Neural progenitor cell (in vitro differentiated cells): Measurements from ENCODE around the gene C22orf31. TPM values are rescaled to one million over a fixed set of nuclear protein-coding genes. Genes with fewer than 3 reads are reported as not detected.

Experiments
- DNase-seq: peaks from one replicate; pipeline ENCODE4 v3.0.0-alpha.2; 2016; ENCODE audit warnings: low spot score
- H2AFZ ChIP-seq: fragments of 200-600 bp; sonication (generic); replicated peaks from 2 replicates; pipeline ENCODE4 v1.6.1; 2016; ENCODE audit warnings: antibody characterized with exemption
- H3F3A ChIP-seq: fragments of 200-600 bp; sonication (generic); 2 replicates; pipeline ENCODE4 v1.6.1; 2016; ENCODE audit warnings: antibody characterized with exemption, low read depth
- H3K27ac ChIP-seq: fragments of 200-600 bp; sonication (generic); 2 replicates; pipeline ENCODE4 v1.5.1; 2016; ENCODE audit warnings: mild to moderate bottlenecking
- H3K27me3 ChIP-seq: fragments of 200-600 bp; sonication (generic); 2 replicates; pipeline ENCODE4 v1.6.1; 2016; ENCODE audit warnings: mild to moderate bottlenecking, moderate library complexity
- H3K36me3 ChIP-seq: fragments of 200-600 bp; sonication (generic); 2 replicates; pipeline ENCODE4 v1.5.1; 2016
- H3K4me1 ChIP-seq: fragments of 200-600 bp; sonication (generic); 2 replicates; pipeline ENCODE4 v1.6.1; 2016; ENCODE audit warnings: mixed run types
- H3K4me2 ChIP-seq: fragments of 200-600 bp; sonication (generic); 2 replicates; pipeline ENCODE4 v1.6.1; 2016
- H3K4me3 ChIP-seq: fragments of 200-600 bp; sonication (generic); 2 replicates; pipeline ENCODE4 v1.5.1; 2016
- H3K79me2 ChIP-seq: fragments of 200-600 bp; sonication (generic); 2 replicates; pipeline ENCODE4 v1.6.1; 2016; ENCODE audit warnings: low read depth
- H3K9ac ChIP-seq: fragments of 200-600 bp; sonication (generic); 2 replicates; pipeline ENCODE4 v1.6.1; 2016
- H3K9me3 ChIP-seq: fragments of 200-600 bp; sonication (generic); 2 replicates; pipeline ENCODE4 v1.5.1; 2016; ENCODE audit warnings: low read depth
- H4K20me1 ChIP-seq: fragments of 200-600 bp; sonication (generic); 2 replicates; pipeline ENCODE4 v1.6.1; 2016; ENCODE audit warnings: low read depth
- H3K27ac Mint-ChIP-seq: 3 replicates; pipeline ENCODE4 v1.8.0; 2021; ENCODE audit warnings: mixed read lengths
- H3K27me3 Mint-ChIP-seq: 2 replicates; pipeline ENCODE4 v1.8.0; 2022; ENCODE audit warnings: low read depth, mild to moderate bottlenecking, inconsistent platforms, moderate library complexity, mixed read lengths; ENCODE audit not compliant: insufficient read depth
- H3K36me3 Mint-ChIP-seq: 3 replicates; pipeline ENCODE4 v1.8.0; 2021; ENCODE audit warnings: mixed read lengths
- H3K4me1 Mint-ChIP-seq: 3 replicates; pipeline ENCODE4 v1.8.0; 2021; ENCODE audit warnings: mixed read lengths
- H3K4me3 Mint-ChIP-seq: 3 replicates; pipeline ENCODE4 v1.8.0; 2021; ENCODE audit warnings: mild to moderate bottlenecking, moderate library complexity, mixed read lengths
- H3K9me3 Mint-ChIP-seq: 3 replicates; pipeline ENCODE4 v1.8.0; 2020; ENCODE audit warnings: mixed read lengths
- EZH2 ChIP-seq: fragments of 200-600 bp; sonication (generic); IDR thresholded peaks from 2 replicates; pipeline ENCODE4 v1.6.1; 2017; ENCODE audit warnings: antibody characterized with exemption, mild to moderate bottlenecking, moderate library complexity
- EZH2phosphoT487 ChIP-seq: fragments of 200-600 bp; sonication (generic); IDR thresholded peaks from 2 replicates; pipeline ENCODE4 v1.6.1; 2017; ENCODE audit warnings: antibody characterized with exemption
- total RNA-seq: library from RNA; depleted of rRNA; stranded (reverse); fragments of >200 nt; gene quantifications from 2 replicates; pipeline ENCODE4 v1.2.3, GENCODE V29; 2015; ENCODE audit warnings: low replicate concordance
- TF ChIP-seq, protein P1 (sequence below): fragments of 200-600 bp; sonication (generic); IDR thresholded peaks from 2 replicates; pipeline ENCODE4 v1.5.1; 2017; ENCODE audit warnings: antibody characterized with exemption, mild to moderate bottlenecking

Gene C22orf31
- total RNA-seq, 1 donor from 2014 or later: not detected

DNA sequence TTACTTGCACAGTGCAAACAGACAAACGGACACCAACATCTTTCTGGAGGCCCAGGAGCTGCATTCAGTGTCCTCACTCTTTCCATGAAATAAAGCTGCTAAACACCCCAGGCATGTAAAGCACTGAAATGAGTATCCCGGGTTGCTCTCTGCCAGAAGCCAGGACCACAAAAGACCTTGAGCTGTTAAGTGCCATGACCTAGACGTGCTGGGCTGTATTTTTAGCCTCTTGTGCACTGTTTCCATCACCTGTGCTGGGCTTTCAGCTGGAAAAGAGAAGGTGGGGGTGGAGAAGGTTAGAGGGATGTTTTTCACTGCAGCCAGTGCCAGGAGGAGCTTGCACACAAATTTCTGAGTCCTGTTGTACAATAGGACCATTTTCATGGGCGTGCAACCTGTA lies 7.8 kb upstream of the C22orf31 start:
- peaks cover 14% of the 10 kb centered on the region for H4K20me1 ChIP-seq
- Mint-ChIP-seq H3K4me3 (no peak overlapping the region), H3K36me3 (no peaks in the 10 kb centered on the region), H3K4me1 (peaks cover 35% of the 10 kb centered on the region), H3K27me3 (peaks cover 16% of the 10 kb centered on the region), H3K9me3 (no peaks in the 10 kb centered on the region), H3K27ac (no peak overlapping the region)
- DNase-seq: no peak
- no peaks in the 10 kb centered on the region for H3K9me3 ChIP-seq
- no peak overlapping the region for H2AFZ ChIP-seq
- H3F3A ChIP-seq: peaks cover 26% of the 10 kb centered on the region
- H3K79me2 ChIP-seq: no peaks in the 10 kb centered on the region
- peaks cover 58% of the 10 kb centered on the region for H3K27me3 ChIP-seq
- H3K36me3 ChIP-seq: no peaks in the 10 kb centered on the region
- H3K27ac ChIP-seq: no peak overlapping the region
- H3K9ac ChIP-seq: no peak overlapping the region
- no peak overlapping the region for H3K4me3 ChIP-seq
- H3K4me1 ChIP-seq: no peaks in the 10 kb centered on the region
- no peak overlapping the region for H3K4me2 ChIP-seq
- TF ChIP-seq EZH2phosphoT487: no peak
- no peak for TF ChIP-seq EZH2
- TF ChIP-seq, protein P1, sequence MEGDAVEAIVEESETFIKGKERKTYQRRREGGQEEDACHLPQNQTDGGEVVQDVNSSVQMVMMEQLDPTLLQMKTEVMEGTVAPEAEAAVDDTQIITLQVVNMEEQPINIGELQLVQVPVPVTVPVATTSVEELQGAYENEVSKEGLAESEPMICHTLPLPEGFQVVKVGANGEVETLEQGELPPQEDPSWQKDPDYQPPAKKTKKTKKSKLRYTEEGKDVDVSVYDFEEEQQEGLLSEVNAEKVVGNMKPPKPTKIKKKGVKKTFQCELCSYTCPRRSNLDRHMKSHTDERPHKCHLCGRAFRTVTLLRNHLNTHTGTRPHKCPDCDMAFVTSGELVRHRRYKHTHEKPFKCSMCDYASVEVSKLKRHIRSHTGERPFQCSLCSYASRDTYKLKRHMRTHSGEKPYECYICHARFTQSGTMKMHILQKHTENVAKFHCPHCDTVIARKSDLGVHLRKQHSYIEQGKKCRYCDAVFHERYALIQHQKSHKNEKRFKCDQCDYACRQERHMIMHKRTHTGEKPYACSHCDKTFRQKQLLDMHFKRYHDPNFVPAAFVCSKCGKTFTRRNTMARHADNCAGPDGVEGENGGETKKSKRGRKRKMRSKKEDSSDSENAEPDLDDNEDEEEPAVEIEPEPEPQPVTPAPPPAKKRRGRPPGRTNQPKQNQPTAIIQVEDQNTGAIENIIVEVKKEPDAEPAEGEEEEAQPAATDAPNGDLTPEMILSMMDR: no peak

DNA sequence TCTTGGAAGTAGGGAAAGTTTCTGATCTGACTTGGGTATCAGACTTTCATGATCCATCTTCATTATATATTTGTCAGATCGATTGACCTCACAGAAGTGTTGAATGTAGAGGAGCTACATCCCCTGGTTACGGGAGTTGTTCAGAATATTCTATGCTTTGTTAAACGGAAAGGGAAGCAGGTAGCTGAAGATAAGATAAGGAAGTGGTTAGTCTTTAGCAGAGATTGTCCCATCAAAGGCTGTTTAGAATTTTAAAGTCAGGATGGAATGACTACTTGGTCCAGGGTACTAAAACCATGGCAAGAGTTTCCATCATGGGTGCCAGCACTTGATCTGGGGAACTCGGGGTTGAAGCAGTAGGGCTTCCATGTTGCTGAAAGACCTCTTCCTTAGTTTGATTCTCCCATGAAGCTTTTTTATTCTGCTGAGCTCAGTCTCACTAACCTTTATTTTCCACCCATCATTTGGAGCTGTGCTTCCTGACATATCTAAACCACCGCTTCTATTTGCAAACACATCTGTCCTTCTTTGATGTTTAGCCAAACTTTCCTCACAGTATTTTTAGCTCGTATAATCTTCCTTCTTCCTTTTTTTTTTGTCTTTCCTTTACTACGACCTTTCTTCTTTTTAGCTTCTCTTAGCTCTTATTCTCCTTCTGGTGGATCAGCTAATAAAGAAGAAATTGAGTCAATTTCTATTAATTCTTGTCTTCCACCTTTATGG lies 4.0 kb upstream of the C22orf31 start:
- H3K36me3 ChIP-seq: no peaks in the 10 kb centered on the region
- H3K4me2 ChIP-seq: no peak overlapping the region
- no peak overlapping the region for H3K4me3 ChIP-seq
- Mint-ChIP-seq H3K36me3 (no peaks in the 10 kb centered on the region), H3K27me3 (peaks cover 10% of the 10 kb centered on the region), H3K9me3 (no peaks in the 10 kb centered on the region), H3K27ac (no peak overlapping the region), H3K4me1 (peaks cover 36% of the 10 kb centered on the region), H3K4me3 (no peak overlapping the region)
- no peaks in the 10 kb centered on the region for H3K9me3 ChIP-seq
- no peak overlapping the region for H3K27ac ChIP-seq
- DNase-seq: no peak
- H3F3A ChIP-seq: peaks cover 6% of the 10 kb centered on the region
- peaks cover 21% of the 10 kb centered on the region for H3K27me3 ChIP-seq
- no peaks in the 10 kb centered on the region for H3K4me1 ChIP-seq
- TF ChIP-seq EZH2phosphoT487: no peak
- TF ChIP-seq EZH2: no peak
- TF ChIP-seq, protein P1: no peak
- H3K79me2 ChIP-seq: no peaks in the 10 kb centered on the region
- no peaks in the 10 kb centered on the region for H4K20me1 ChIP-seq
- H3K9ac ChIP-seq: no peak overlapping the region
- H2AFZ ChIP-seq: no peak overlapping the region

DNA sequence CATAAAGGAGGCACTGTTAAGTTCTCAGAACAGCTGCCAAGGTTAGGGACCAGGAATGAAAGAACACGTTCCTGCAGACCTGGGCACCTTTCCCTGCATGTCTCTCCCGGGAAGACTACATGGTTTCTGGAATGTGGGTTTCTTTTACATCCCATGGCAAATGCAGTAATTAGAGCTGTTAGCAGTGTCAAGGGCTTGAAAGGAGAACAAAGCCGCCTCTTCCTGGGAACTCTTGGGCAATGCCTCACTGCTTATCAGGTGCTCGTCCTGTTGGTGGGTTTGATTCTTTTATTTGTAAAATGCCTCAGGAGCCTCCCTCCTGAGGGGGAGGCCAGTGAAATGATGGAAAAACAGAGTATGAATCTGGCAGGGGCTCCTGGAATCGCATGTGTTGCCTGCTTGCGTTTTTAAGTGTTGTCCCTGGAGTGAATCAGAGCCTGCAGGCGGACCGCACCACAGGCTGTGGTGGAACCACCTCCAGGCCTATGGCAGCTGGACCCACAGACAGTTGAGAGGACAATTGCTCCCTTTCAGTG lies 723 bp upstream of the C22orf31 start:
- Histone ChIP-seq H3K27ac (no peak overlapping the region), H3K27me3 (no peaks in the 10 kb centered on the region), H4K20me1 (no peaks in the 10 kb centered on the region), H3F3A (peaks cover 4% of the 10 kb centered on the region), H3K36me3 (no peaks in the 10 kb centered on the region), H2AFZ (peak overlapping the region; percentile 34), H3K9ac (no peak overlapping the region), H3K4me2 (no peak overlapping the region), H3K79me2 (no peaks in the 10 kb centered on the region), H3K4me3 (no peak overlapping the region), H3K4me1 (no peaks in the 10 kb centered on the region), H3K9me3 (no peaks in the 10 kb centered on the region)
- DNase-seq: no peak
- peaks cover 34% of the 10 kb centered on the region for H3K4me1 Mint-ChIP-seq
- H3K27me3 Mint-ChIP-seq: peaks cover 14% of the 10 kb centered on the region
- no peaks in the 10 kb centered on the region for H3K9me3 Mint-ChIP-seq
- TF ChIP-seq EZH2phosphoT487: no peak
- TF ChIP-seq EZH2: no peak
- TF ChIP-seq, protein P1: no peak
- H3K36me3 Mint-ChIP-seq: peaks cover 2% of the 10 kb centered on the region
- H3K27ac Mint-ChIP-seq: peak overlapping the region; percentile 88
- no peak overlapping the region for H3K4me3 Mint-ChIP-seq
